ENCODE measurements around the gene FBRSL1.

Gene FBRSL1

GRCh38 chr12:132476421-132476820, 13.5 kb upstream of the FBRSL1 start:
- Mint-ChIP-seq H3K27me3 (ENCODE audit: low read depth) (peaks cover 20% of the 10 kb centered on the region), H3K36me3 (ENCODE audit: low read depth) (no peaks in the 10 kb centered on the region), H3K27ac (no peak overlapping the region), H3K9me3 (peaks cover 6% of the 10 kb centered on the region), H3K4me1 (peaks cover 4% of the 10 kb centered on the region), H3K4me3 (no peak overlapping the region)
- no peak for TF ChIP-seq CTCF (IDR thresholded peaks at IDR 0.05; ENCODE audit: unreplicated experiment in 3 of 3)

- Mint-ChIP-seq H3K36me3 (ENCODE audit: low read depth) (no peaks in the 10 kb centered on the region), H3K27me3 (ENCODE audit: low read depth) (peaks cover 23% of the 10 kb centered on the region), H3K4me1 (peaks cover 4% of the 10 kb centered on the region), H3K27ac (no peak overlapping the region), H3K9me3 (peaks cover 3% of the 10 kb centered on the region), H3K4me3 (no peak overlapping the region)
- no peak for TF ChIP-seq CTCF (IDR thresholded peaks at IDR 0.05; ENCODE audit: unreplicated experiment in 3 of 3)
Measured at GRCh38 chr12:132477017-132477702, 12.8 kb upstream of the FBRSL1 start.

GRCh38 chr12:132477703-132478432, 12.1 kb upstream of the FBRSL1 start:
- peaks cover 25% of the 10 kb centered on the region for H3K27me3 Mint-ChIP-seq (ENCODE audit: low read depth)

GRCh38 chr12:132478433-132478803, 11.5 kb upstream of the FBRSL1 start:
- Mint-ChIP-seq H3K27me3 (ENCODE audit: low read depth) (peaks cover 25% of the 10 kb centered on the region), H3K4me1 (peaks cover 4% of the 10 kb centered on the region)
- no peak for TF ChIP-seq CTCF (IDR thresholded peaks at IDR 0.05; ENCODE audit: unreplicated experiment in 3 of 3)

More at GRCh38 chr12:132477703-132478432, 12.1 kb upstream of the FBRSL1 start:
- no peak for TF ChIP-seq CTCF (IDR thresholded peaks at IDR 0.05; ENCODE audit: unreplicated experiment in 3 of 3)
- Mint-ChIP-seq H3K36me3 (ENCODE audit: low read depth) (no peaks in the 10 kb centered on the region), H3K9me3 (peaks cover 3% of the 10 kb centered on the region), H3K27ac (no peak overlapping the region), H3K4me1 (peaks cover 4% of the 10 kb centered on the region), H3K4me3 (no peak overlapping the region)

GRCh38 chr12:132478845-132479244, 11.1 kb upstream of the FBRSL1 start:
- TF ChIP-seq CTCF (IDR thresholded peaks at IDR 0.05; ENCODE audit: unreplicated experiment in 3 of 3): peak in 1 of 3 experiments; percentile 8
- Mint-ChIP-seq H3K36me3 (ENCODE audit: low read depth) (no peaks in the 10 kb centered on the region), H3K4me3 (no peak overlapping the region), H3K9me3 (peaks cover 3% of the 10 kb centered on the region), H3K27ac (no peak overlapping the region), H3K4me1 (peaks cover 4% of the 10 kb centered on the region), H3K27me3 (ENCODE audit: low read depth) (peaks cover 25% of the 10 kb centered on the region)

More at GRCh38 chr12:132478433-132478803, 11.5 kb upstream of the FBRSL1 start:
- Mint-ChIP-seq H3K9me3 (peaks cover 3% of the 10 kb centered on the region), H3K4me3 (no peak overlapping the region), H3K36me3 (ENCODE audit: low read depth) (no peaks in the 10 kb centered on the region), H3K27ac (no peak overlapping the region)
